ENCODE results near the gene SLC28A1.

SLC28A1 gene

DNA sequence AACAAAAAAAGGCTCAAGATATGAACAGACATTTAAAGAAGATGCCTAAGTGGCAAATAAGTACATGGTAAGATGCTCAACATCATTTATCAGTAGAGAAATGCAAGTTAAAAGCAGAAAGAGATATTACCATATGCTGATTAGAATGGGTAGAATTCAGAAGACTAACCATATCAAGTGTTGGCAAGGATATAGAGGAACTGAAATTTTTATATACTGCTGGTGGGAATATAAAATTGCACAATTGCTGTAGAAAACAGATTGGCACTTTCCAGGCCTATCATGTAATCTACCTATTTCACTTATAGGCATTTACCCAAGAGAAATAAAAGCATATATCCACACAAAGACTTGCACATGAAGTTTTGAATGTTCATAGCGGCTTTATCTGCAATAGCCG, 17.1 kb downstream of the SLC28A1 start:
- H3K4me3 ChIP-seq (ENCODE audit: low read depth, low read length), result no peak overlapping the region
- TF ChIP-seq POLR2A (IDR thresholded peaks at IDR 0.05; ENCODE audit: extremely low read depth, insufficient read length), result no peak
- no peak for TF ChIP-seq MYC (IDR thresholded peaks at IDR 0.05; ENCODE audit: low read depth, low read length)
- TF ChIP-seq, protein P1, sequence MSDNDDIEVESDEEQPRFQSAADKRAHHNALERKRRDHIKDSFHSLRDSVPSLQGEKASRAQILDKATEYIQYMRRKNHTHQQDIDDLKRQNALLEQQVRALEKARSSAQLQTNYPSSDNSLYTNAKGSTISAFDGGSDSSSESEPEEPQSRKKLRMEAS (IDR thresholded peaks at IDR 0.05; ENCODE audit: low read depth, low read length), result no peak
- TF ChIP-seq, protein P2, sequence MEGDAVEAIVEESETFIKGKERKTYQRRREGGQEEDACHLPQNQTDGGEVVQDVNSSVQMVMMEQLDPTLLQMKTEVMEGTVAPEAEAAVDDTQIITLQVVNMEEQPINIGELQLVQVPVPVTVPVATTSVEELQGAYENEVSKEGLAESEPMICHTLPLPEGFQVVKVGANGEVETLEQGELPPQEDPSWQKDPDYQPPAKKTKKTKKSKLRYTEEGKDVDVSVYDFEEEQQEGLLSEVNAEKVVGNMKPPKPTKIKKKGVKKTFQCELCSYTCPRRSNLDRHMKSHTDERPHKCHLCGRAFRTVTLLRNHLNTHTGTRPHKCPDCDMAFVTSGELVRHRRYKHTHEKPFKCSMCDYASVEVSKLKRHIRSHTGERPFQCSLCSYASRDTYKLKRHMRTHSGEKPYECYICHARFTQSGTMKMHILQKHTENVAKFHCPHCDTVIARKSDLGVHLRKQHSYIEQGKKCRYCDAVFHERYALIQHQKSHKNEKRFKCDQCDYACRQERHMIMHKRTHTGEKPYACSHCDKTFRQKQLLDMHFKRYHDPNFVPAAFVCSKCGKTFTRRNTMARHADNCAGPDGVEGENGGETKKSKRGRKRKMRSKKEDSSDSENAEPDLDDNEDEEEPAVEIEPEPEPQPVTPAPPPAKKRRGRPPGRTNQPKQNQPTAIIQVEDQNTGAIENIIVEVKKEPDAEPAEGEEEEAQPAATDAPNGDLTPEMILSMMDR (IDR thresholded peaks at IDR 0.05; ENCODE audit: low read depth, low read length), result no peak
- DNase-seq (ENCODE audit: low read depth), result no peak

DNA sequence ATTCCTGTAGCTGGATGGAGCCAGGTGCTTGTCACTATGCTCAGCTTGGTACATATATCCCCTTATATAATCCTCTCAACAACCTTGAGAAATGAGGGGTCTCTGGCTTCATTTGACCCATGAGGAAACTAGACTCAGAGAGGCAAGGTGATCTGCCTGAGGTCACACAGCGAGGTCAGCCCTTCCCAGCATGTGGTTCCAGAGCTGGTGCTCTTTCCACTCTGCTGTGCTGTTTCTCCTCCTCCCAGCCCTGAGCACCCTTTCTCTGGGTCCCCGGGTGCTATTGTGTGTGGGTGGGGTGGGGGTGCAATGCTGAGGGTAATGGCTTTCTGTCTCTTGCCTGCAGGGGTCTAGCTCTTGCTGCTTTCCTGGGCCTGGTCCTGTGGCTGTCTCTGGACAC, 19.3 kb downstream of the SLC28A1 start:
- no peak overlapping the region for H3K4me3 ChIP-seq (ENCODE audit: low read depth, low read length)
- DNase-seq (ENCODE audit: low read depth), result no peak
- TF ChIP-seq POLR2A (IDR thresholded peaks at IDR 0.05; ENCODE audit: extremely low read depth, insufficient read length) (no peak), MYC (IDR thresholded peaks at IDR 0.05; ENCODE audit: low read depth, low read length) (no peak)
- TF ChIP-seq, protein P2 (IDR thresholded peaks at IDR 0.05; ENCODE audit: low read depth, low read length), result no peak
- TF ChIP-seq, protein P1 (IDR thresholded peaks at IDR 0.05; ENCODE audit: low read depth, low read length), result no peak

DNA sequence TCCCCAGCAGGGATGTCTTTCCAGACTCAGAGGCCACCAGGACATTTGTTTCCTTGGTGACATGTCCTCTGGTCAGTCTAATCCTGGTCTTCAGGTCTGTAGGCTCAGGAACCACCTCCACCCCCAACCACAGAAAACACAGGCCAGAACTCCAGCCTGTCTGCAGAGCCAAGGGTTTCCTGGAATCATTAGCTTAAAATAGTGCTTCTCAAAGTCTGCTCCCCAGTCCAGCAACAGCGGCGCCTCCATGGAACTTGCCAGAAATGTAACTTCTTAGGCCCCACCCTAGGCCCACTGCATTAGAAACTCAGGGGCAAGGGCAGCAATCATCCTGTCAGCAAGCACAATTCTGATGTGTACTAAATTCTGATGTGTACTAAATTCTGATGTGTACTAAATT, 20.0 kb downstream of the SLC28A1 start:
- H3K4me3 ChIP-seq (ENCODE audit: low read depth, low read length), result no peak overlapping the region
- no peak for DNase-seq (ENCODE audit: low read depth)
- TF ChIP-seq, protein P2 (IDR thresholded peaks at IDR 0.05; ENCODE audit: low read depth, low read length), result no peak
- TF ChIP-seq POLR2A (IDR thresholded peaks at IDR 0.05; ENCODE audit: extremely low read depth, insufficient read length) (no peak), MYC (IDR thresholded peaks at IDR 0.05; ENCODE audit: low read depth, low read length) (no peak)
- TF ChIP-seq, protein P1 (IDR thresholded peaks at IDR 0.05; ENCODE audit: low read depth, low read length), result no peak

DNA sequence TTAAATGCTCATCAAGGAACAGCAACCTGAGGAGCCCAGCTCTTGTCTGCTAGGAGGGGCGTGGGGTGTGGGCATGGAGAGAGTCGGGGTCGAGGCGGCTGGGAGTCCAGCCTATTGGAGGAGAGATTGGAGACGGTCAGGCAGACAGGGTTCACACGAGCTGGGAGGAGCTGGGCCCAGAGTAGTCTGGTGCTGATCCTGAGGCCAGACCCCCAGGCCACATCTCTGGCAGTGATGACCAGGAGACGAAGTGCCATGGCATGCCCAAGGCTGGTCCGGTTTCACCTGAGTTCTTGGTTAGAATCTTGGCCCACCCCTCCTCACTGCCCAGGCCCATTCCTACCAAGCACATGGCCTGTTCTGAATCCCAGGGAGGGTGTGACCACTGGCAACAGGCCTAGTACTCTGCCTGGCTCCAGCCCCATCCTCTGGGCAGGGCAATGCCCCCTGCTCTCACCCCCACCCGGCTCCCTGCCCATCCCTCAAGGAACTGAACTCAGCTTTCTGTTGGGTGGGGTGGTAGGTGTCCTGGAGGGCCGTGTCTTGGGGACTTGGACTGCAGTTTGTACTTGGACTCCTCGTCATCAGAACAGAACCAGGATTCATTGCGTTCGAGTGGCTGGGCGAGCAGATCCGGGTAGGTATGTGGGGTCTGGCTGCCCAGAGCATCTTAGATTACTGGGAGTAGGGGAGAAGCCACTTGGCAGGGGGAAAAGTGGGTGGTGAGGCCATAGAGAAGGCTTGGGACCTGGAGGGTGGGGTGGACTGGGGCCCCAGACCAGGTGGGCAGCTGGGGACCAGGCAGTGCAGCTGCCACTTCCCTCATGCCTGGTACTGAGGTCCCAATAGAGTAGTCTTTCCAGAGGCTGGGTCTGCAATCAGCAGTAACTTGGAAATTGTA, 20.8 kb downstream of the SLC28A1 start:
- DNase-seq (ENCODE audit: low read depth), result no peak
- TF ChIP-seq MYC (IDR thresholded peaks at IDR 0.05; ENCODE audit: low read depth, low read length) (no peak), POLR2A (IDR thresholded peaks at IDR 0.05; ENCODE audit: extremely low read depth, insufficient read length) (no peak)
- TF ChIP-seq, protein P1 (IDR thresholded peaks at IDR 0.05; ENCODE audit: low read depth, low read length), result no peak
- TF ChIP-seq, protein P2 (IDR thresholded peaks at IDR 0.05; ENCODE audit: low read depth, low read length), result no peak

DNA sequence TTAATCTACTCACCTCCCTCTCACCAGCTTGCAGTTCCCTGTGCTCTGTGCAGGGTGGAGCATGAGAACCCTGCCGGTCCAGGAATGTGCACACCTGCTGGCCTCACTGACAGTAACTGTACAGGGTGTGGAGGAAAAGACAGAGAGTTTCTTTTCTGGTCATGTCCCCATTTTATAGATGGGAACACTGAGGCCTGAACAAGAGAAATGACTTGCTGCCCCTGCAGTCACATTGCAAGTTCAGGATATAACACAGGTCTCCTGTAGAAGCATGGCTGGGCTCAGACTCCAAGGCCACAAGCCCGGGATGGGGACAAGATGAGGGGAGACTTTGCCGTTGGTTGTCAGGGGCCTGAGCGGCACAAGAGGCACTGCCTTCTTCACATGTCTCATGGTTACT, 23.3 kb downstream of the SLC28A1 start:
- no peak overlapping the region for H3K4me3 ChIP-seq (ENCODE audit: low read depth, low read length)
- DNase-seq (ENCODE audit: low read depth), result no peak
- TF ChIP-seq, protein P1 (IDR thresholded peaks at IDR 0.05; ENCODE audit: low read depth, low read length), result no peak
- TF ChIP-seq MYC (IDR thresholded peaks at IDR 0.05; ENCODE audit: low read depth, low read length), result no peak
- no peak for TF ChIP-seq POLR2A (IDR thresholded peaks at IDR 0.05; ENCODE audit: extremely low read depth, insufficient read length)
- TF ChIP-seq, protein P2 (IDR thresholded peaks at IDR 0.05; ENCODE audit: low read depth, low read length), result no peak

More for the DNA sequence above, 20.8 kb downstream of the SLC28A1 start:
- no peak overlapping the region for H3K4me3 ChIP-seq (ENCODE audit: low read depth, low read length)
